HEK293T (cell line): Measurements from ENCODE around the gene TNNI3K.
A peak's percentile ranks its signal among the peaks of the same experiment; 100 is the strongest.

Source experiments
- CTCF ChIA-PET: fragments of 350-600 bp; formaldehyde crosslinking; extraction: SDS; loops from one replicate; lab custom pipeline; 2021; ENCODE audit warnings: antibody characterized with exemption, inconsistent platforms; lab: Yijun Ruan, JAX
- POLR2A ChIA-PET: fragments of 350-600 bp; formaldehyde crosslinking; extraction: SDS; loops from one replicate; lab custom pipeline; 2020; ENCODE audit warnings: antibody characterized with exemption, inconsistent platforms; lab: Yijun Ruan, JAX
- DNase-seq: peaks from one replicate; pipeline ENCODE4 v3.0.0; 2012; ENCODE audit warnings: mixed read lengths; ENCODE audit errors: extremely low spot score
- ARNT ChIP-seq: fragments of 450-650 bp; IDR thresholded peaks from 2 replicates; pipeline ENCODE4 v1.6.1; 2017; ENCODE audit warnings: mild to moderate bottlenecking
- BHLHE40 ChIP-seq: fragments of 450-650 bp; IDR thresholded peaks from 2 replicates; pipeline ENCODE4 v1.6.1; 2016; ENCODE audit warnings: mild to moderate bottlenecking, moderate library complexity, borderline replicate concordance
- CTBP1 ChIP-seq: fragments of 450-650 bp; IDR thresholded peaks from 2 replicates; pipeline ENCODE4 v1.6.1; 2016; ENCODE audit warnings: borderline replicate concordance
- ELF4 ChIP-seq: fragments of 450-650 bp; IDR thresholded peaks from 2 replicates; pipeline ENCODE4 v1.6.1; 2017; ENCODE audit warnings: antibody characterized with exemption
- FOXA1 ChIP-seq: fragments of 450-650 bp; IDR thresholded peaks from 2 replicates; pipeline ENCODE4 v1.6.1; 2016; ENCODE audit warnings: mild to moderate bottlenecking
- FOXK2 ChIP-seq: fragments of 450-650 bp; IDR thresholded peaks from 2 replicates; pipeline ENCODE4 v1.6.1; 2016; ENCODE audit warnings: mild to moderate bottlenecking
- FOXM1 ChIP-seq: fragments of 450-650 bp; IDR thresholded peaks from 2 replicates; pipeline ENCODE4 v1.6.1; 2017; ENCODE audit warnings: mild to moderate bottlenecking, borderline replicate concordance
- HDGF ChIP-seq: fragments of 450-650 bp; IDR thresholded peaks from 2 replicates; pipeline ENCODE4 v1.6.1; 2017; ENCODE audit warnings: antibody characterized with exemption, borderline replicate concordance
- L3MBTL2 ChIP-seq: fragments of 450-650 bp; conservative IDR thresholded peaks from 2 replicates; pipeline ENCODE4 v1.6.1; 2016; ENCODE audit warnings: mild to moderate bottlenecking
- LEF1 ChIP-seq: fragments of 450-650 bp; IDR thresholded peaks from 2 replicates; pipeline ENCODE4 v1.6.1; 2017; ENCODE audit warnings: mild to moderate bottlenecking, borderline replicate concordance
- NFRKB ChIP-seq: fragments of 450-650 bp; IDR thresholded peaks from 2 replicates; pipeline ENCODE4 v1.6.1; 2016; ENCODE audit warnings: mild to moderate bottlenecking, moderate library complexity
- PKNOX1 ChIP-seq: fragments of 450-650 bp; IDR thresholded peaks from 2 replicates; pipeline ENCODE4 v1.6.1; 2016
- SP1 ChIP-seq: fragments of 450-650 bp; IDR thresholded peaks from 2 replicates; pipeline ENCODE4 v1.6.1; 2017
- SUZ12 ChIP-seq: fragments of 450-650 bp; IDR thresholded peaks from 2 replicates; pipeline ENCODE4 v1.6.1; 2016; ENCODE audit warnings: mild to moderate bottlenecking
- TARDBP ChIP-seq: fragments of 450-650 bp; IDR thresholded peaks from 2 replicates; pipeline ENCODE4 v1.6.1; 2016
- ZNF384 ChIP-seq: fragments of 450-650 bp; IDR thresholded peaks from 2 replicates; pipeline ENCODE4 v1.6.1; 2016

The TNNI3K gene

GRCh38 chr1:74317663-74318062 is 82.5 kb downstream of the TNNI3K start:
- no peak for DNase-seq
- CTCF ChIA-PET, result no interaction called here
- TF ChIP-seq ARNT, result no peak
- no peak for TF ChIP-seq SUZ12
- no peak for TF ChIP-seq FOXA1
- TF ChIP-seq NFRKB, result no peak
- TF ChIP-seq L3MBTL2, result no peak
- no peak for TF ChIP-seq FOXK2
- no peak for TF ChIP-seq ZNF384
- TF ChIP-seq HDGF, result no peak
- no peak for TF ChIP-seq SP1
- no peak for TF ChIP-seq ELF4
- no peak for TF ChIP-seq TARDBP
- TF ChIP-seq FOXM1, result no peak
- no peak for TF ChIP-seq PKNOX1
- no peak for TF ChIP-seq LEF1
- no peak for TF ChIP-seq CTBP1
- TF ChIP-seq BHLHE40, result no peak
- POLR2A ChIA-PET, result no interaction called here

GRCh38 chr1:74323937-74324473 is 88.8 kb downstream of the TNNI3K start:
- no peak for DNase-seq
- ChIA-PET CTCF (no interaction called here), POLR2A (no interaction called here)
- peak; percentile 59 for TF ChIP-seq PKNOX1
- TF ChIP-seq NFRKB, result no peak

GRCh38 chr1:74324684-74325448 is 89.7 kb downstream of the TNNI3K start:
- DNase-seq, result no peak
- ChIA-PET CTCF (no interaction called here), POLR2A (no interaction called here)
- TF ChIP-seq SP1, result no peak
- TF ChIP-seq TARDBP, result no peak
- no peak for TF ChIP-seq NFRKB
- TF ChIP-seq FOXM1, result no peak
- TF ChIP-seq PKNOX1, result no peak
- TF ChIP-seq FOXA1, result no peak
- TF ChIP-seq ARNT, result no peak
- TF ChIP-seq LEF1, result no peak
- TF ChIP-seq HDGF, result no peak
- TF ChIP-seq ZNF384, result no peak
- no peak for TF ChIP-seq SUZ12
- TF ChIP-seq L3MBTL2, result no peak
- TF ChIP-seq CTBP1, result no peak
- TF ChIP-seq BHLHE40, result no peak
- TF ChIP-seq FOXK2, result no peak
- no peak for TF ChIP-seq ELF4

- POLR2A ChIA-PET, result no interaction called here
- CTCF ChIA-PET, result no interaction called here
- TF ChIP-seq ELF4, result no peak
- no peak for DNase-seq
These were observed 93.7 kb downstream of the TNNI3K start for GRCh38 chr1:74328851-74329250.

GRCh38 chr1:74333244-74333643 is 98.1 kb downstream of the TNNI3K start:
- CTCF ChIA-PET, result no interaction called here
- POLR2A ChIA-PET, result no interaction called here
- TF ChIP-seq FOXK2, result no peak
- no peak for TF ChIP-seq HDGF
- no peak for TF ChIP-seq L3MBTL2
- TF ChIP-seq ZNF384, result no peak
- TF ChIP-seq LEF1, result no peak
- no peak for TF ChIP-seq NFRKB
- TF ChIP-seq CTBP1, result no peak
- no peak for TF ChIP-seq PKNOX1
- TF ChIP-seq ARNT, result no peak
- no peak for TF ChIP-seq BHLHE40
- TF ChIP-seq TARDBP, result no peak
- no peak for TF ChIP-seq FOXA1
- no peak for TF ChIP-seq SP1
- no peak for TF ChIP-seq ELF4
- DNase-seq, result no peak

- no peak for TF ChIP-seq ZNF384
- TF ChIP-seq NFRKB, result no peak
- no peak for TF ChIP-seq FOXA1
- ChIA-PET POLR2A (no interaction called here), CTCF (no interaction called here)
- no peak for DNase-seq
These were observed 99.0 kb downstream of the TNNI3K start for GRCh38 chr1:74334147-74334546.
